Stimulated activated CD4-positive, alpha-beta T cell treated with anti-CD3 and anti-CD28 coated beads, TNF-alpha, amount 100 ng/mL, for 1 hour (primary cell): ENCODE measurements around the gene MYLK4.
"Not testable (repeated sequence)": the region's sequence is repeated elsewhere in the genome, so short reads cannot be mapped to it uniquely, and the experiment has no call there.

Source experiments
- DNase-seq, 3 donors: peaks; one replicate each; pipeline ENCODE4 v3.0.0-alpha.2; 2020; ENCODE audit warnings: low read depth in 3 of 3, low spot score in 1 of 3

MYLK4 gene

DNA sequence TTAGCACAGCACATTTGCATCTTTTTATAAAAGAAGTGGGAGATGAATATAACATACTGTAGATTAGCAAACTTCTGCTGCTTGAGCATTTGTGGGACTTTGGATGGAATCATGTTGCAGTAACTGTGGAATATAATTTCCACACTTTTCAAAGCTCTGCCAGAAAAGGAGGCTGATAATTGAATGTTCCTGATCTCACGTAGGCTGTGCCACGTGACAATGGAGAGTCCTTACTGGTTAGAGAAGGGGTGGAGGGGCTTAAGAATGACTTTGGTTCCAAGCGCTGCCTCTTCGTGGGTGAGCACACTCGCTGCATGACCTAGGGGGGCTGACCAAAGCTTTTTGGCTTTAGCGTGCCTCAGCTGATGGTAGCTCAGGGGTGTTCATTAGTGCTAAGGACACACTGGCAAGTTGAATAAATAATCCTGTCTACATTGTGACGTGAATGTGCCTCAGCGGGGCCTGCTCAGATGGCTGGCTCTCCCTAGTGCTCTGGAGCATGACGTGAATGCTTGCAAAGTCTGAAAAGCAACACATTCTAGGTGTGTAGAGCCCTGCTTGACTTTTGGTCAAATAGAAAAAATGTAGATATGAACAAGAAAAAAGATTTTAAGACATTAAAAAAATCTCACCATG is 29.5 kb upstream of the MYLK4 start:
- no peak for DNase-seq

DNA sequence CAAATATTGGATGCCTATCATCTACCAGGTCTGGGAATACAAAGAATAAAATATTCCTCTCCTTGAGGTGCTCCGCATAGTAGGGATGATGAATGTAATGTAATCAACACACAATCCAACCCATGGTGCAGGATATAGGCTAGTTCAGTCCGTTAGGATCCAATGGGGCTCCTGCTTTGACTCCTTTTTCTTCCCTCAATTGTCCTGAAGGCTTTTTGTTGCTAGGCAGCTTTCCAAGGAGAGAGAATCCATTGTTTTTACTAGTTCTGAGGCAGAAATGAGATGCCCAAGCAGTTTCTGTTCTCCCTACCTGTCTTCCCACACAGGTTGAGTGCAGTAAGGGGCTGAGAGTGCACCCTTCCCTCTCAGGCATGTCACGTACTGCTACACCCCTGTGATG is 26.5 kb upstream of the MYLK4 start:
- DNase-seq, result no peak

DNA sequence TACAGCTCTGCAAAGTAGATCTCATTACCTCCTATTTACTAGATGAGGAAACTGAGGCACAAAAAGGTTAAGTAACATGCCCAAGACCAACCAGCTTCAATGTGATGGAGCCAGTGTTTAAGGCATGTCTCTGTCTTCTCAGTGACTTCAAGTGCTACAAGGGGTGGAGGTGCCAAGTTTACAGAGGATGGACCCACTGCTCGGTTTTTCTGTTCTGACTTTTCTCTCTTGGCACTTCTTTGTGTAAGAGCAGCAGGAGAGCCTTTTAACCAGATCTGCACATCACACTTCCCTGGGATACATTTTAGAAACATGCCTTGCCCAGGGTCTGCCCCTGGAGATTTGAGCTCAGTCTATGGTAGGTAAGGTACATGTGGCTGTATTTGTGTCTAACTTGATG is 24.3 kb upstream of the MYLK4 start:
- DNase-seq, result no peak

DNA sequence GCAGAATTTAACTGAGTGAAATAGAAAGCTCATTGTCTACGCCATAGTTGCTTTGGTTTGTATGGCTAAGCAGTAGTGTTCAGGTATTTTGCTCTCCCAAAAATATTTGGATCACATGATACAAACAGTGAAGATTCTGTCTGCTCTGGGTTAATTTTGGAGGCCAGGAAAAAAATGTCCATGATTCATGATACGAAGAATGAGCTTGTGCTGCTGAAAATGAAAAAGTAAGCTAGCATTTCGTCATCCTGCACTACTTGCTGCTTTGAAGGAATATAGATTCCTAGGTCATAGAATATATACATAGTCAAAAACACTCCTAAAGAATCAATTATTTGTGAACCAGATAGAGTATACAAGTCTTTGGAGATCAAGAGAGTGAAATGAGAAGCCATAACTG is 22.7 kb upstream of the MYLK4 start:
- no peak for DNase-seq

DNA sequence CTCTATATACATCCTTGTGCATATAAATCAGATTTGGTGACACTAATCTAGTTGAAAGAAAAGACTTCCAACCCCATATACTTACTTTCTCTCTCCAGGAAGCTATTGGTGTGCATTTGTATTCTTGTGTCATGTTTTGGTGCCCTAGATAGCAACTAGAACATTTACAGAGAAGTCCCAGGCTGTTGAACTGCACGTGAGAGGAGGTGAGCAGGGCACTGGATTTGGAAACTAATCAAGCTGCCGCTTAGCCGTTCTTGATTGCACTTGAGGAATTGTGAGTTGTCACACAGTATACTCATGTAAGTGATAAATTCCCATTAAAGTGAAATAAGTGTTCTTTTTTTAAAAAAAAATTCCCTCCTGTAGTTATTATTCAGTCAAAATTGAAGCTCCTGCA is 22.1 kb upstream of the MYLK4 start:
- no peak for DNase-seq

DNA sequence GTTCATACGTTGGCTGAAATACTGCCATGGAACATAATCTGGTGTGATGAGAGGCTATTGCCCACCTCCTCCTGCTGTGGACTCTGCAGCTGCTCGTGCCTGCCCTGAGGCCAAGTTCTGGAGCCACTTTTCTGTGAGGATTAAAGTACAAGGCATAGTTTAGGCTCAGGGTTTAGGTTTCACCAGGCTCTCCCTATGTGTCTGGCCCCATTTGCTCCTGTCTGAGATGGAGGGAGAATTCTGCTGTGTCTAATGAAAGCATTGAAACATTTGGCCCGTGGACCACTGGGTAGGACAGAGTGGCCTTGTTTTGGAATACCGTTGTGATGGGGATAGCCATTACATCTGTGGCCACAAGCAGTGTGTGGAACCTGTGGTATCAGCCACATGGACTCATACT is 20.4 kb upstream of the MYLK4 start:
- DNase-seq, result no peak

DNA sequence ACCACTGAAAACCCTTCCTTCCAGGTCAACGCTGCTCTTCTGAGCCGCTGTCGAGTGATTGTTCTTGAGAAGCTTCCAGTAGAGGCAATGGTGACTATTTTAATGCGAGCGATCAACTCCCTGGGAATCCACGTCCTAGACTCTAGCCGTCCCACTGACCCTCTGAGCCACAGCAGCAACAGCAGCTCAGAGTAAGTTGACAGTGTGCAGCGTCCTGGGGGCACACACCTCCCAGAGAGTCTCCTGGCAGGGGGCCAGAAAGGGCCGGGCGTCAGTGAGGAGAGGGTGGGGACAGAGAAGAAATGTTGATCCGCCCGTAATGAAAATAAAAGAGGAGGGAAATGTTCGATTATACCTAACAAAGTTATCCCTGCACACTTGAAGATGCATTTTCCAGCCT is 19.4 kb upstream of the MYLK4 start:
- no peak for DNase-seq

DNA sequence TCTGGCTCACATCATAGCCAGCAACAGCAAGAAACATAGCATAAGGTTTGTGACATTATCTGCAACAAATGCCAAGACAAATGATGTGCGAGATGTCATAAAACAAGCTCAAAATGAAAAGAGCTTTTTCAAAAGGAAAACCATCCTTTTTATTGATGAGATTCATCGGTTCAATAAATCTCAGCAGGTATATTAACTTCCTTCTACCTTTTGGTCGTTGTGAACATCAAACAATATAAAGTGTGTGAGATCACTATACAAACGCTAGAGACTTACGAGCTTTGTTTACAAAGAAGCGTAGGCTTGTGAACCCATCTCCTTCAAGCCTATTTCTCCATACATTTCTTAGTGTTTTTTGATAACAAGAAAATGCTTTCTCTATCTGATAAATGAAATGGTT is 18.0 kb upstream of the MYLK4 start:
- DNase-seq, result no peak

DNA sequence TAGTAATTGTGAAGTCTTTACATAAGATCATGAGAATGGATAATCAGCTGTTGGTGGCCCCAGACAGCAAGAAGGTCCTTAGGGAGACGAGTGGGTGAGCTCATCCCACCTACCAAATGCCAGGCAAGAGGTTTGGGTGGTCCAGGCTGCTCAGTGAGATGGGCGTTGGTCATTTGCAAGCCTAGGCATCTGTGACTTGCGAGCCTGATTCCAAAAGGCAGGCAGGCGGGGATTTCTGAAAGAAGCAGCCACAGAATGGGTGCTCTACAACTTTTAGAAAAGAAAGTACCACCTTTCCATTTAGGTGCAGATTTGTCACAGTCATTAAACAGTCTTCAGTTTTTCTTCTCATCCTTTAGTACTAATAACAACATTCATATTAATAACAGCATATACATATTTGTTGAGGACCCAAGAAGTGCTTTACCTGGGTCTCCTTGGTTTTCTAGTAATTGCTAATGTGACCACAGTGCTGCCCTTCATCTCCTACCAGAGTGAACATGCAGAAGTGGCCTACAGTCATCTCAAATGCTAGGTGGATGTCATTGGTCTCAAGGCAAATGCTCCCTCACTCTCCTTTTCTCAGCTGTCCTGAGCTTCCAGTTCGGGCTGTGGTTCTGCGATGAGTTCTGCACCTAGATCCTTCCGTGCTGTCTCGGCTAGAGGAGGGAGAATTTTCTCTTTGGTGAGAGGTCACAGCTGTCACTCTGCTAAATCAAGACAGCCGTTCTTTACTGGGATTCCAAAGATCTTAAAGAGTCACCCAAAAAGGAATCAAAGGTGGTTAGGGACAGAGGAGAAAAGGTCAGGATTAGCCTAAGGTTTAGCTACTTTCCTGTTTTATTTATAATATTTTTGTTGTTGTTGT is 17.2 kb upstream of the MYLK4 start:
- DNase-seq, result no peak

DNA sequence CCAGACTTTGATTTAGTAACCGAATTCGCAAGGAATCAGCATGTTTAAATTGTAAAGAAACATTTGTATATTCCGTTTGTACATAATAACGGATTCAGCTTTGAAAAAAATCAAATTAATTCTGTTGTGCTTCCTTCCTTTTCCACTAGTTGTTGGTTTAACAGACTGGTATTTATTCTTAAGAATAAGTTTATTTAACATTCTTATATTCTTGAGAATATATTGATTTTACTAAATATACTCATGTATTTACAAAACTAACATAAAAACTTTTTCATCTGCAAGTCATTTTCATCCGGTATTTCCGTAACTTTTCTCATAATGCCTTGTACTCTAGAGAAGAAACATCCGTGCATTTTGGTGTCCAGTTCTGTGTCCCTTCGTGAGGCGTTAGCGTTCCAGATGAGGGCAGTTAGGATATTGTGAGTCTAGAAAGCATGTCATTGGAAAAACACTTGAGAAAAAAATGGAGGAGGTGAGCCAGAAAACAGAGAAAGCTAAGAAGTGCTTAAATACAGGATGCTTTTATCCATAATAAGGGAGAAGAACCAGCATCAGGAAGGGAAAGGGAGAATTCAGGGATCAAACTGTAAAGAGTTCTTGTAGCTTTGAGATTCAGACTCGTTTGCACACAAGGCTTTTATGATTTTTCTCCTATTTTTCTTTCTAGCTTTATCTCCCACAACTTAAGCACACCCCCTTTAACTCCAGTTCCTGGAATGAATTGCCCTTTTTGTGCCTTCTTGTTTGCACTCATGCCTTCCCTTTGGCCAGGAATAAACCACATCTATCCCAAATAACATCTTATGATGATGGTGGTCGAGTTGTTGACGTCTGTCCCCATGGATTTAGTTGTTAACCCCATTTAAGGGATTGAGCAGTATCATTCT is 16.3 kb upstream of the MYLK4 start:
- DNase-seq, result no peak

DNA sequence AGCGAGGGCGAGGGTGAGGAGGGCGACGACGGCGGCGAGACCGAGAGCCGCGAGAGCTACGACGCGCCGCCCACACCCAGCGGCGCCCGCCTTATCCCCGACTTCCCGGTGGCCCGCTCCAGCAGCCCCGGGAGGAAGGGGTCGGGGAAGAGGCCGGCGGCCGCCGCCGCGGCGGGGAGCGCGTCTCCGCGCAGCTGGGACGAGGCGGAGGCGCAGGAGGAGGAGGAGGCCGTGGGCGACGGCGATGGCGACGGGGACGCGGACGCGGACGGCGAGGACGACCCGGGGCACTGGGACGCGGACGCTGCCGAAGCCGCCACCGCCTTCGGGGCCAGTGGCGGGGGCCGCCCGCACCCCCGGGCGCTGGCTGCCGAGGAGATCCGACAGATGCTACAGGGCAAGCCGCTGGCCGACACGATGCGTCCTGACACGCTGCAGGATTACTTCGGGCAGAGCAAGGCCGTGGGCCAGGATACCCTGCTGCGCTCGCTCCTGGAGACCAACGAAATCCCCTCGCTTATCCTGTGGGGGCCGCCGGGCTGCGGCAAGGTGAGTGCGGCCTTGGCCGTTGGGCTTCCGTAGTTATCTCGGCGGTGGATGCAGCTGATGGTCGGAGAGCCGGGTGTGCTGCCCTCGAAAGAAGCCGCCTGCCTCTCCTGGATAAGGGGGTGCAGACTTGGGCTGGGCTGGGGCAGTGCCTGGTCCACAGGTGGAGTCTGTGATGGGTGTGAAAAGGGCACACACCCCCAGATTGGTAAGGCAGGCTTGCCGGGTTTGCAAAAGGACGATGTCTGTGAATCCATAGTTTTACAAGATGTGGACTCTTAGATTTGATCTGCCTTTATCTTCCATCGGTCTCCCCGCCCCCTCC is 15.4 kb upstream of the MYLK4 start:
- DNase-seq, result peak in 2 of 3 donors; percentile 12 to 32

DNA sequence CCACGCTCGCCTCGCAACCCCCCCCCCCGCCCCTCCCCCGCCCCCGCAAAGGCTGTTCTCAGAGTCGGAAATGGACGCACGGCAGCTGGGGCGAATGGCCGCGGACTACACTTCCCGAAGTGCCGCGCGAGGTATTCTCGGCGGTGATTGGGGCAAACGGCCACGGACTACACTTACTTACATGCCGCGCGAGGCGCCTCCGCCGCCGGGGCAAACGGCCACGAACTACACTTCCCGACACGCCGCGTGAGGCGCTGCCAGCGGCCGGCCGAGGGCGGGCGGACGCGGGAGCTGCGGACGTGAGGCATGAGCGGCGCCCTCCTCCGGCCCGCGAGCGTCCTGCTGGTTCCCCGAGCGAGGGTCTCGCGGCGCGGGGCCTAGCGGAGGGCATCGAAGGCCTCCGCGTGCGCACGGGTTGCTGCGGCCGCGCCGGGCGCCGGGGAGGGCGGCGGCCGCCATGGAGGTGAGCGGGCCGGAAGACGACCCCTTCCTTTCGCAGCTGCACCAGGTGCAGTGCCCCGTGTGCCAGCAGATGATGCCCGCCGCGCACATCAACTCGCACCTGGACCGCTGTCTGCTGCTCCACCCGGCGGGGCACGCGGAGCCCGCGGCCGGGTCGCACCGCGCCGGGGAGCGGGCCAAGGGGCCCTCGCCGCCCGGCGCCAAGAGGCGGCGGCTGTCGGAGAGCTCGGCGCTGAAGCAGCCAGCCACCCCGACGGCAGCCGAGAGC is 14.6 kb upstream of the MYLK4 start, which contains the start of gene WRNIP1:
Gene WRNIP1 (plus strand): TSS at position 228 of the 730 bp plus-strand sequence. CDS start 230 bp downstream, at position 458.
- peak; percentile 87 to 95 (median 94) for DNase-seq

DNA sequence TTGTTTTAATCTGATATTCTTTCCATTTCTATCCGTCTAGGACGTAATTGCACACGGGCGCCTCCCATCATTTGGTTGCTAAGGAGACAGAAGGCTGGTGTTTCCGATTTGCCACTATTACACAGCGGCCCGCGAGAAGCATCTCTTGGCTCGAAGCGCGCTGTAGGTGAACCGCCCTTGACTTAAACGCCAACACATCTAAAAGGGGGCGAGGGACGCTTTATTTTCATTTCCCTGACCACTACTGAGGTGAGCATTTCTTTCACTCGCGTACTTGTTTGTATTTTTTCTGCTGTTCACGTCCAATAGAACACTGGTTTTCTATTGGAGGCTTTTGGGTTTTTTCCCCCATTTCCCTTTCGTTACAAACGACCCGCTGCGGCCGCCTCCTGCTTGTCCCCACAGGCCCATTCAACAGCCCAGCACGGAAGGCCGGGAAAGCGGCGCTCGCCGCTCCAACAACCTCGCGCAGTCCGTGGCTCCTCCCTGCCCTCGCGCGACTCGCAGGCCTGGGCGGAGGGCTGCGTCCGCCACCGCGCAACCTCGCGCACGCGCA is 14.0 kb upstream of the MYLK4 start:
- DNase-seq, result peak in 2 of 3 donors; percentile 22 to 39

DNA sequence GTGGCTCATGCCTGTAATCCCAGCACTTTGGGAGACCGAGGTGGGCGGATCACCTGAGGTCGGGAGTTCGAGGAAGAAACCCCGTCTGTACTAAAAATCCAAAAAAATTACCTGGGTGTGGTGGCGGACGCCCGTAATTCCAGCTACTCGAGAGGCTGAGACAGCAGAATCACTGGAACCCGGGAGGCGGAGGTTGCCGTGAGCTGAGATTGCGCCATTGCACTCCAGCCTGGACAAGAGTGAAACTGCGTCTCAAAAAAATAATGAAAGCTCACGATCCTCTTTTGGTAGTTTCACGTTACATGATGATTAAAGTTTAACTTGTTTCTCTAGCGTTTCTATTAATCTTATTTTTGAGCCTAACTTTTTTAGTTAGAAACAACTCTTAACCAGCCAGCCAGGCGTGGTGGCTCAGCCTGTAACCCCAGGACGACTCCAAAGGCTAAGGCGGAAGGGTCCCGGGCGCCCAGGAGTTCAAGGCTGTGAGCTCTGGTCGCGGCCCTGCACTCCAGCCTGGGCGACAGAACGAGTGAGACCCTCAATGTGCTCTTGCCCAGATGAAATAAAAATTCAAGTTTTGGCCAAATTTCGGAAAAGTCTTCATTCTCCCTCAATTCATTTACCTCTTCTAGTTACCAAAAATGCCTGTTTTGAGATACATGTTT is 13.3 kb upstream of the MYLK4 start:
- no peak for DNase-seq

DNA sequence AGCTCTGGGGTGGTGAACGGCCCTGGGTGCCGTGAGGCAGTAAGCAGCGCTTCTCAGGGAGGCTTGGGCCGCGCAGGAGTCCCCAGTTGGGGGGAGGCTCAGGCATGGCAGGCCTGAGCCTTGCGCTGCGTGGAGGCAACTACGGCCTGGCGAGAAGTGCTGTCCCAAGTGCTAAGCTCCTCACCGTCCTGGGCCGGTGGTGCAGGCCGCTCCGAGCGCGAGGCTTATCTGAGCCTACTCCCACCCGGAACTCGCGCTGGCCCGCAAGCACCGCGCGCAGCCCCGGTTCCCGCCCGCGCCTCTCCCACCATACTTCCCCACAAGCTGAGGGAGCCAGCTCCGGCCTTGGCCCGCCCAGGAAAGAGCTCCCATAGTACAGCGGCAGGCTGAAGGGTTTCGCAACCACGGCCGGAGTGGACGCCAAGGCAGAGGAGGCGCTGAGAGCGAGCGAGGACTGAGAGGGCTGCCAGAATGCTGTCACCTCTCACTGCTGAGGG is 12.7 kb upstream of the MYLK4 start:
- DNase-seq, result no peak

DNA sequence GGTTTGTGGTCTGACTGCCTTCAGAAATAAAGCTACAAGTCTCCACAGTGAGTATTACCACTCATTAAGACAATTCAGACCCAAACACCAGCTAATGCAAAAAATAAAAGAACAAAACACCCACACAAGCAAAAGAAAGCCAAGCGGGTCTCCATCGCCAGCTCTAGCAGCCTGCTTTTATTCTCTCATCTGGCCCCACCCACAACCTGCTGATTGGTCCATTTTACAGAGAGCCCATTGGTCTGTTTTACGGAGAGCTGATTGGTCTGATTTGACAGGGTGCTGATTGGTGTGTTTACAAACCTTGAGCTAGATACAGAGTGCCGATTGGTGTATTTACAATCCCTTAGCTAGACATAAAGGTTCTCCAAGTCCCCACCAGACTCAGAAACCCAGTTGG is 12.1 kb upstream of the MYLK4 start:
- DNase-seq, result not testable (repeated sequence)

DNA sequence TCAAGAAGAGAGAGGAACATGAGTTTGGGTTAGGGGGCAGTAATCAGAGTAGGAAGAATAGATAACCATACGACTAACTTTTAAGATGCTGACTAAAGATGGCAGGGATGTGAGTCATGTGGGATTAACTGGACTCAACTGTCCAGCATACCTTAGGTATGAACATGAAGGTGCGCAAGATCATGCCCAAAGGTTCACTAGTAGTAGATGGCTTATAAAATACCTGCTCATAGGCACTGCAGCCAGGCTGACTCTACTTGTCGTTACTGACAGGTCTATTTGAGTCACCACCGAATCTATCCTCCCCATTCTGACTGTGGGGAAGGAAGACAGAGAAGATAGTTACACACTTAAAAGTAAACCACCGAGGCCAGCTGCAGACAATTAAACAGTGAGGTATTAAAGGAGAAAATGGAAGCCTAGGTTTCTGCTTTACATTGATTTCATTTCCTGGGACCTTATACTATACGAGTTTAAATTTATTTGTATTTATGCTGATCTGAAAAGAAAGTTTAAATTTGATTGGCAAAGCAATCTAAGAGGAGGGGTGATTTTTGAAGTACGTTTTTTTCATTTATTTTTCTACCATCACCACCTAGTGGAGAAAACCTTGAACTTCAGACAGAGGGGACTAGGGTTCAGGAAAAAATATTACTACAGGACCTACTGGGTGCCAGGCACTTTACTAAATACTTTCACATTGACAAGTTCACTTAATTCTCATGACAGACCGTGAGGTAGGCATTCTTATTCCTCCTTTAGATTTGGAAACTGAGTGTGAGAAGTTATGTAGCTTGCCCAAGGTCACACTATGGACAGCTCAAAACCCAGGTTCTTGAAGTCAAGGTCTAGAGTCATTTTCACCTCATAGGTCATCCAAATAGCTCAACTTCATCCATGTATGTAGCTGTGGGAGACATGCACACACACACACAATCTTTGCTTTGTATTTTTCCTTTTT is 10.4 kb upstream of the MYLK4 start:
- DNase-seq, result no peak

DNA sequence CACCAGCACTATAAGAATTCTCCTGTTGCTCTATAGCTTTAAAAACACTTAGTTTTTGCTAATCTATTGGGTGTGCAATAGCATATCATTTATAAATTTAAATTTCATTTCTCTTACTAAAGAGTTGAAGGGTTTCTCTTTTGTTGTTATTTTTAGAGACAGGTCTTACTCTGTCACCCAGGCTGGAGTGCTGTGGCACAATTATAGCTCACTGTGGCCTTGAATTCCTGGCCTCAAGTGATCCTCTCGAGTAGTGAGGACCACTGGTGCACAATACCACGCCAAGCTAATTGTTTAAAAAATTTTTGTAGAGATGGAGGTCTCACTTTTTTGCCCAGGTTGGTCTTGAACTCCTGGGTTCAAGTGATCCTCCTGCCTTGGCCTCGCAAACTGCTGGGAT is 8.3 kb upstream of the MYLK4 start:
- DNase-seq, result no peak
